Astrocyte (in vitro differentiated cells and primary cell): ENCODE measurements around the gene GAPVD1.

Experiments
- CTCF ChIP-seq: IDR thresholded peaks from 2 replicates; pipeline ENCODE4 v1.5.1; 2011; ENCODE audit warnings: low read depth, mild to moderate bottlenecking, inconsistent platforms, low read length, moderate library complexity; ENCODE audit not compliant: insufficient read depth
- EZH2 ChIP-seq: IDR thresholded peaks from 2 replicates; pipeline ENCODE4 v1.6.1; 2012; ENCODE audit warnings: mild to moderate bottlenecking, low read length, inconsistent platforms; ENCODE audit not compliant: insufficient read depth

DNA sequence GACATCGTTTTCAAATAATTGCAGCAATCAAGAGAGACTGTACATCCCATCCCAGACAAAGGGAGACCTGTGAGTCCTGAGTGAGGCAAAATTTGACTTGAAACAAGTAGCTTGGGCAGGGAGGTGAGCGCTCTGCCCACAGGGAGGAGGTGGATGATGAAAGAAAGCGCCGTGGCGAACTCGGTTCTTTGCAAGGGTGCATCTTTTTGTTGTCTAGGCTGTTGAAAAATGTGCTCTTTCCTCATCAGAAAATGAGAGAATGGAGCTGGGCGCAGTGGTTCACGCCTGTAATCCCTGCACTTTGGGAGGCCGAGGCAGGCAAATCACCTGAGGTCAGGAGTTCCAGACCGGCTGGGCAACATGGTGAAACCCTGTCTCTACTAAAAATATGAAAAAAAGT lies 150.5 kb downstream of the GAPVD1 start:
- TF ChIP-seq CTCF (no peak), EZH2 (no peak)
